ENCODE measurements around the gene OR2AT4.

- no peak for TF ChIP-seq MAX (IDR thresholded peaks at IDR 0.05; ENCODE audit: insufficient read depth, insufficient read length)
- TF ChIP-seq CTCF (IDR thresholded peaks at IDR 0.05; ENCODE audit: extremely low read depth in 1 of 2, insufficient read depth in 1 of 2, low read depth in 1 of 2, low read length in 2 of 2) = no peak
- no peak for TF ChIP-seq MYC (IDR thresholded peaks at IDR 0.05; ENCODE audit: low read depth, low read length)
- TF ChIP-seq POLR2A (IDR thresholded peaks at IDR 0.05; ENCODE audit: low read depth, low read length) = no peak
These were observed 61.4 kb downstream of the OR2AT4 start for GRCh38 chr11:75035256-75035655.
